ENCODE results near the gene MLLT6.

MLLT6 gene

GRCh38 chr17:38738686-38739085 lies 33.6 kb downstream of the MLLT6 start:
- H3K27me3 ChIP-seq (ENCODE audit: control insufficient read depth in 3 of 3, insufficient read depth in 3 of 3, low read depth in 1 of 3, low read length in 3 of 3) = no peaks in the 10 kb centered on the region
- H3K36me3 ChIP-seq (replicated peaks in 1 of 2; ENCODE audit: control insufficient read depth in 2 of 2, insufficient read depth in 2 of 2, low read length in 2 of 2) = peaks cover 42 to 84% of the 10 kb centered on the region in 2 donors
- no peak overlapping the region for H2BK5ac ChIP-seq (ENCODE audit: low read length)
- no peak overlapping the region for H2BK12ac ChIP-seq (ENCODE audit: low read length)
- no peak overlapping the region for H2AFZ ChIP-seq (ENCODE audit: low read length)
- no peak overlapping the region for H2BK120ac ChIP-seq (ENCODE audit: low read depth, low read length)
- no peak overlapping the region for H3K18ac ChIP-seq (ENCODE audit: low read length)
- no peaks in the 10 kb centered on the region for H3K9me3 ChIP-seq (replicated peaks in 1 of 2; ENCODE audit: control insufficient read depth in 2 of 2, insufficient read depth in 1 of 2, low read depth in 1 of 2, low read length in 2 of 2)
- no peak overlapping the region for H3K4ac ChIP-seq (ENCODE audit: low read length)
- no peak overlapping the region for H3K9ac ChIP-seq (ENCODE audit: low read depth, low read length, poor library complexity)
- no peak overlapping the region for H3K23ac ChIP-seq (ENCODE audit: low read depth, low read length, poor library complexity)
- H3K4me2 ChIP-seq (ENCODE audit: insufficient read depth, low read length, poor library complexity, severe bottlenecking) = no peak overlapping the region
- H4K91ac ChIP-seq (ENCODE audit: low read depth, low read length, poor library complexity) = no peak overlapping the region
- H2BK15ac ChIP-seq (ENCODE audit: low read length) = no peak overlapping the region
- H3K27ac ChIP-seq (replicated peaks; ENCODE audit: low read length) = no peak overlapping the region
- no CpG with 5 or more reads among the region's 16 CpGs for WGBS, 2 donors (ENCODE audit: extremely low coverage in 2 of 2, insufficient read length in 2 of 2, insufficient replicate concordance in 1 of 2)
- peaks cover 21% of the 10 kb centered on the region for H3K79me1 ChIP-seq (ENCODE audit: low read depth, low read length)
- no peak overlapping the region for H3K4me3 ChIP-seq (ENCODE audit: low read length in 2 of 2)
- H4K8ac ChIP-seq (ENCODE audit: low read depth, low read length) = no peak overlapping the region
- H3K4me1 ChIP-seq (ENCODE audit: control insufficient read depth in 2 of 2, insufficient read depth in 1 of 2, low read depth in 1 of 2, low read length in 2 of 2) = peaks cover 8% of the 10 kb centered on the region in 2 donors
- H3K14ac ChIP-seq (ENCODE audit: low read length) = no peak overlapping the region
- DNase-seq (ENCODE audit: low spot score) = no peak
- no peak overlapping the region for H2AK5ac ChIP-seq (ENCODE audit: low read depth, low read length)

DNA sequence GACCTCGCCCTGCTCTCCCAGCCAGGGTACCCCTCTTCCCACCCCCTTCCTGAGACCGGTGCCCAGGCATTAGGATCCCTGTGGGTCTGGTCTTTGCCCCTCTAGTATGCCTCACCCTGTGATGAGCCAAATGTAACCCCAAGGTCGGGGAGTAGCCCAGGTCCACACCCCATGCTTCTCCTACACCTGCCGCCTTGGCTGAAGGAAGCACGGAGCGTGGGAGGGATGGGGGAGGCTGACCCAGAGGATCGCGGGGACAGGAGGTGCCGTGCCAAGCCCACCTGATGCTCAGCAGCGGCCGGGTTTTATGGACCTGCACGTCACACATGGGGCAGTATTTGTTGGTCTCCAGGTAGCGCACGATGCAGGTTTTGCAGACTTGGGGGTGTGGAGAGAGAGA lies 34.2 kb downstream of the MLLT6 start:
- DNase-seq (ENCODE audit: low spot score) = no peak
- peaks cover 25% of the 10 kb centered on the region for H3K79me1 ChIP-seq (ENCODE audit: low read depth, low read length)
- no peak overlapping the region for H3K4me3 ChIP-seq (ENCODE audit: low read length in 2 of 2)
- no peak overlapping the region for H2BK5ac ChIP-seq (ENCODE audit: low read length)
- H3K14ac ChIP-seq (ENCODE audit: low read length) = no peak overlapping the region
- no CpG with 5 or more reads among the region's 14 CpGs for WGBS, 2 donors (ENCODE audit: extremely low coverage in 2 of 2, insufficient read length in 2 of 2, insufficient replicate concordance in 1 of 2)
- H4K8ac ChIP-seq (ENCODE audit: low read depth, low read length) = no peak overlapping the region
- no peak overlapping the region for H2BK12ac ChIP-seq (ENCODE audit: low read length)
- H3K4ac ChIP-seq (ENCODE audit: low read length) = no peak overlapping the region
- no peak overlapping the region for H4K91ac ChIP-seq (ENCODE audit: low read depth, low read length, poor library complexity)
- H2AK5ac ChIP-seq (ENCODE audit: low read depth, low read length) = no peak overlapping the region
- H2BK15ac ChIP-seq (ENCODE audit: low read length) = no peak overlapping the region
- H3K9ac ChIP-seq (ENCODE audit: low read depth, low read length, poor library complexity) = no peak overlapping the region
- no peak overlapping the region for H2AFZ ChIP-seq (ENCODE audit: low read length)
- H3K23ac ChIP-seq (ENCODE audit: low read depth, low read length, poor library complexity) = no peak overlapping the region
- H3K18ac ChIP-seq (ENCODE audit: low read length) = no peak overlapping the region
- H2BK120ac ChIP-seq (ENCODE audit: low read depth, low read length) = no peak overlapping the region
- H3K4me2 ChIP-seq (ENCODE audit: insufficient read depth, low read length, poor library complexity, severe bottlenecking) = no peak overlapping the region
- H3K27me3 ChIP-seq (ENCODE audit: control insufficient read depth in 3 of 3, insufficient read depth in 3 of 3, low read depth in 1 of 3, low read length in 3 of 3) = no peaks in the 10 kb centered on the region
- H3K9me3 ChIP-seq (replicated peaks in 1 of 2; ENCODE audit: control insufficient read depth in 2 of 2, insufficient read depth in 1 of 2, low read depth in 1 of 2, low read length in 2 of 2) = no peaks in the 10 kb centered on the region
- peaks cover 38 to 83% of the 10 kb centered on the region in 2 donors for H3K36me3 ChIP-seq (replicated peaks in 1 of 2; ENCODE audit: control insufficient read depth in 2 of 2, insufficient read depth in 2 of 2, low read length in 2 of 2)
- peaks cover 10 to 11% of the 10 kb centered on the region in 2 donors for H3K4me1 ChIP-seq (ENCODE audit: control insufficient read depth in 2 of 2, insufficient read depth in 1 of 2, low read depth in 1 of 2, low read length in 2 of 2)
- no peak overlapping the region for H3K27ac ChIP-seq (replicated peaks; ENCODE audit: low read length)

GRCh38 chr17:38740044-38740443 lies 35.0 kb downstream of the MLLT6 start:
- Histone ChIP-seq H3K27me3 (ENCODE audit: control insufficient read depth in 3 of 3, insufficient read depth in 3 of 3, low read depth in 1 of 3, low read length in 3 of 3) (no peaks in the 10 kb centered on the region), H2BK12ac (ENCODE audit: low read length) (no peak overlapping the region), H3K79me1 (ENCODE audit: low read depth, low read length) (peaks cover 25% of the 10 kb centered on the region), H4K91ac (ENCODE audit: low read depth, low read length, poor library complexity) (no peak overlapping the region), H3K23ac (ENCODE audit: low read depth, low read length, poor library complexity) (no peak overlapping the region), H3K18ac (ENCODE audit: low read length) (no peak overlapping the region), H3K9me3 (replicated peaks in 1 of 2; ENCODE audit: control insufficient read depth in 2 of 2, insufficient read depth in 1 of 2, low read depth in 1 of 2, low read length in 2 of 2) (no peaks in the 10 kb centered on the region), H3K36me3 (replicated peaks in 1 of 2; ENCODE audit: control insufficient read depth in 2 of 2, insufficient read depth in 2 of 2, low read length in 2 of 2) (peaks cover 36 to 81% of the 10 kb centered on the region in 2 donors), H3K4me1 (ENCODE audit: control insufficient read depth in 2 of 2, insufficient read depth in 1 of 2, low read depth in 1 of 2, low read length in 2 of 2) (peaks cover 10 to 11% of the 10 kb centered on the region in 2 donors), H3K4me2 (ENCODE audit: insufficient read depth, low read length, poor library complexity, severe bottlenecking) (no peak overlapping the region), H3K27ac (replicated peaks; ENCODE audit: low read length) (no peak overlapping the region), H2AFZ (ENCODE audit: low read length) (no peak overlapping the region), H3K9ac (ENCODE audit: low read depth, low read length, poor library complexity) (no peak overlapping the region), H2BK15ac (ENCODE audit: low read length) (no peak overlapping the region), H3K4ac (ENCODE audit: low read length) (no peak overlapping the region), H3K4me3 (ENCODE audit: low read length in 2 of 2) (no peak overlapping the region), H2BK5ac (ENCODE audit: low read length) (no peak overlapping the region), H2AK5ac (ENCODE audit: low read depth, low read length) (no peak overlapping the region), H3K14ac (ENCODE audit: low read length) (no peak overlapping the region), H4K8ac (ENCODE audit: low read depth, low read length) (no peak overlapping the region), H2BK120ac (ENCODE audit: low read depth, low read length) (no peak overlapping the region)
- no peak for DNase-seq (ENCODE audit: low spot score)
- no CpG with 5 or more reads among the region's 19 CpGs for WGBS, 2 donors (ENCODE audit: extremely low coverage in 2 of 2, insufficient read length in 2 of 2, insufficient replicate concordance in 1 of 2)

GRCh38 chr17:38740806-38741205 lies 35.7 kb downstream of the MLLT6 start:
- H3K23ac ChIP-seq (ENCODE audit: low read depth, low read length, poor library complexity) = no peak overlapping the region
- H3K9me3 ChIP-seq (replicated peaks in 1 of 2; ENCODE audit: control insufficient read depth in 2 of 2, insufficient read depth in 1 of 2, low read depth in 1 of 2, low read length in 2 of 2) = no peaks in the 10 kb centered on the region
- no peaks in the 10 kb centered on the region for H3K27me3 ChIP-seq (ENCODE audit: control insufficient read depth in 3 of 3, insufficient read depth in 3 of 3, low read depth in 1 of 3, low read length in 3 of 3)
- no peak for DNase-seq (ENCODE audit: low spot score)
- H3K27ac ChIP-seq (replicated peaks; ENCODE audit: low read length) = no peak overlapping the region
- no peak overlapping the region for H4K8ac ChIP-seq (ENCODE audit: low read depth, low read length)
- H3K79me1 ChIP-seq (ENCODE audit: low read depth, low read length) = peaks cover 25% of the 10 kb centered on the region
- H3K4ac ChIP-seq (ENCODE audit: low read length) = no peak overlapping the region
- peaks cover 12 to 13% of the 10 kb centered on the region in 2 donors for H3K4me1 ChIP-seq (ENCODE audit: control insufficient read depth in 2 of 2, insufficient read depth in 1 of 2, low read depth in 1 of 2, low read length in 2 of 2)
- H3K4me2 ChIP-seq (ENCODE audit: insufficient read depth, low read length, poor library complexity, severe bottlenecking) = no peak overlapping the region
- no peak overlapping the region for H2BK12ac ChIP-seq (ENCODE audit: low read length)
- no peak overlapping the region for H3K4me3 ChIP-seq (ENCODE audit: low read length in 2 of 2)
- H2BK120ac ChIP-seq (ENCODE audit: low read depth, low read length) = no peak overlapping the region
- no peak overlapping the region for H2AFZ ChIP-seq (ENCODE audit: low read length)
- no CpG with 5 or more reads among the region's 4 CpGs for WGBS, 2 donors (ENCODE audit: extremely low coverage in 2 of 2, insufficient read length in 2 of 2, insufficient replicate concordance in 1 of 2)
- H2BK5ac ChIP-seq (ENCODE audit: low read length) = no peak overlapping the region
- H3K18ac ChIP-seq (ENCODE audit: low read length) = no peak overlapping the region
- H4K91ac ChIP-seq (ENCODE audit: low read depth, low read length, poor library complexity) = no peak overlapping the region
- no peak overlapping the region for H2AK5ac ChIP-seq (ENCODE audit: low read depth, low read length)
- no peak overlapping the region for H2BK15ac ChIP-seq (ENCODE audit: low read length)
- H3K9ac ChIP-seq (ENCODE audit: low read depth, low read length, poor library complexity) = no peak overlapping the region
- H3K36me3 ChIP-seq (replicated peaks in 1 of 2; ENCODE audit: control insufficient read depth in 2 of 2, insufficient read depth in 2 of 2, low read length in 2 of 2) = peaks cover 33 to 74% of the 10 kb centered on the region in 2 donors
- H3K14ac ChIP-seq (ENCODE audit: low read length) = no peak overlapping the region

Measured in neuronal stem cell (in vitro differentiated cells).